Measurements from ENCODE around the gene SP3. TPM values are rescaled to one million over a fixed set of nuclear protein-coding genes. Genes with fewer than 3 reads are reported as not detected.

Gene SP3
- total and polyA plus RNA-seq, 2 experiments from 2014 or later, result 24.1 to 110 TPM

DNA sequence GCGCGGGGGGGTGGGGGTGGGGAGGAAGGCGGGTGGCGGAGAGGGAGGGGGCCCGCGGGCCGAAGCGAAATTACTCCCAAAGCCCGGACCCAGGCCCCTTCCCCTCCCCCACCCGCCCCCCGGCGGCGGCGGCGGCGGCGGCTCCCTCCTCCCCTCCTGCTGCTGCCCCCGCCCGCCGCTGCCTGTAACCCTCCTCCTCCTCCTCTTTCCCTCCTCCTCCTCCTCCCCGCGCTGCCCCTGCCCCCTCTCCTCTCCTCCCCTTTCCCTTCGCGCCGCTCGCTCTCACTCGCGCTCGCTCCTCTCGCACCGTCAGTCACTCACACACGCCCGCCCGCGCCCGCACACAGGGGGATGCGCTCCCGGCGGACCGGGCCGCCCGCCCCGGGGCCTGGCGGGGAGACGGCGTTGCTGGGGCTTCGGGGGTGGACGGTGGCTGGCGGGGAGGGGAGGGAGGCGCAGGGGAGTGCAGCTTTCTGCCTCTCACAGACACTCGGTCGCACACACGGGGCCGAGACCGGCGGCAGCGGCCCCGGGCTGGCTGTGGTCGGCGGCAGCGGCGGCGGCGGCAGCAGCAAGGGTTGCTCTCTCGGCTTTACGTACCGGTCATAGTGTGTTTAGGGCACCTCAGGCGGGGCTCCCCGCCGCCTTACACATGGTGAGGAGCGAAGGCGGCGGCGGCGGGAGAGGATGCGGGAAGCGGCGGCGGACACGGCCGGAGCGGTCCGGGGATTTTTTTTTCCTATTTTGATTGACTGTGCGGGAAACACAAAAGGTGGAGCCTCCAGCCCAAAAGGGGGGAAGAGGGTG, 405 bp downstream of the SP3 start:
- Histone ChIP-seq H3K36me3 (ENCODE audit: insufficient read depth) (0 out of 2 replicates have a peak, but pooled peaks cover 5% of the 10 kb centered on the region), H3K4me2 (peak overlapping the region; percentile 80), H3K27me3 (ENCODE audit: insufficient read depth) (no peaks in the 10 kb centered on the region), H3K27ac (ENCODE audit: low read depth) (peak overlapping the region; percentile 97), H3K79me2 (replicated peaks; ENCODE audit: insufficient read depth) (peaks cover 49% of the 10 kb centered on the region), H3K4me3 (peak overlapping the region; percentile 72), H2AFZ (no peak overlapping the region), H4K20me1 (replicated peaks; ENCODE audit: insufficient read depth) (peaks cover 11% of the 10 kb centered on the region), H3F3A (replicated peaks; ENCODE audit: low read depth) (no peaks in the 10 kb centered on the region; the same call in 1 of the 2 replicates), H3K9me2 (ENCODE audit: insufficient read depth) (no peaks in the 10 kb centered on the region), H3K4me1 (ENCODE audit: insufficient read depth) (peaks cover 30% of the 10 kb centered on the region)
- peak overlapping the region; percentile 91 for H3K4me3 Mint-ChIP-seq
- TF ChIP-seq ZNF114 (CRISPR knock-in tag; IDR thresholded peaks at IDR 0.05) (no peak), POLR2AphosphoS5 (IDR thresholded peaks at IDR 0.05; ENCODE audit: low read depth) (peak; percentile 74)
- peak; percentile 41 for ATAC-seq
- peaks cover 30% of the 10 kb centered on the region for H3K36me3 Mint-ChIP-seq (ENCODE audit: low read depth)
- H3K27me3 Mint-ChIP-seq (ENCODE audit: insufficient read depth, low read depth, poor library complexity), result peaks cover 11% of the 10 kb centered on the region
- H3K27ac Mint-ChIP-seq, result peak overlapping the region; percentile 98
- DNase-seq (ENCODE audit: low spot score), result peak; percentile 79
- H3K9me3 Mint-ChIP-seq, result peaks cover 4% of the 10 kb centered on the region; the same call in 2 of the 3 replicates
- H3K4me1 Mint-ChIP-seq, result peaks cover 38% of the 10 kb centered on the region

DNA sequence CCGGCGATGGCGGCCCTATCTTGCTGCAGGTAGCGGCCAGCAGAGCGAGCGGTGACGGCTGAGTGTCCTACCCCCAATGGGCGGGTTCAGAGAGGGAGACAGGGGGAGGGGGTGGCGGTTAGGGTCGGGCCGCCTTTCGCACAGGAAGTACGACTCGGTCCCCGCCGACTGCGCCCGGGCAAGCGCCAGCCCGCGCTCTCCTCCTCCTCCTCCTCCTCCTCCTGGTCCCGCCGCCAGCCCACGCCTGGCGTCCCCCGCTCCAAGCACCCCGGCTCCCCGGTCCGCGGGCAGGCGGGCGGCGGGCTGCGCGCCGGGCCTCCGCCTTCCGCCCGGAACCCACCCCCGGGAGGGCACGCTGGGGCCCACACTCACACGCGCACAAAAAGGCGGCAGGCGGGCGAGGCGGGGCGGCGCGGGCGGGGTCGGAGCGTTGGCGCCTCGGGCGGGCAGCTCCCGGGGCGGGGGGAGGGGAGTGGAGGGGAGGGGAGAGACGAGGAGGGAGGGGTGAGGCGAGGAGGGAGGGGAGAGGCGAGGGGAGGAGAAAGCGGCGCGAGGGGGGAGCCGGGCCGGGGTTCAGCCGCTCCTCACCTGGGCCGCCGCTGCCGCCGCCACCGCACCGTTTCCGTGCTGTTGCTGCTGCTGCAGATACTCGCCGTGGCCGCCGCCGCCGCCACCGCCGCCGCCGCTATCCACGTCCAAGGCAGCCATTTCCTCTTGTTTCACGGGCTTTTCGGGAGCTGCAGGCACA, 1.2 kb downstream of the SP3 start:
- Histone ChIP-seq H3K79me2 (replicated peaks; ENCODE audit: insufficient read depth) (peaks cover 56% of the 10 kb centered on the region), H3F3A (replicated peaks; ENCODE audit: low read depth) (no peaks in the 10 kb centered on the region; the same call in 1 of the 2 replicates), H3K4me1 (ENCODE audit: insufficient read depth) (peaks cover 24% of the 10 kb centered on the region), H3K27ac (ENCODE audit: low read depth) (peak overlapping the region; percentile 95), H3K9me2 (ENCODE audit: insufficient read depth) (no peaks in the 10 kb centered on the region), H3K36me3 (ENCODE audit: insufficient read depth) (0 out of 2 replicates have a peak, but pooled peaks cover 5% of the 10 kb centered on the region), H2AFZ (no peak overlapping the region), H4K20me1 (replicated peaks; ENCODE audit: insufficient read depth) (peaks cover 19% of the 10 kb centered on the region), H3K27me3 (ENCODE audit: insufficient read depth) (no peaks in the 10 kb centered on the region), H3K4me3 (peak overlapping the region; percentile 72), H3K4me2 (no peak overlapping the region; the same call in 1 of the 2 replicates)
- Mint-ChIP-seq H3K27ac (no peak overlapping the region), H3K9me3 (peaks cover 4% of the 10 kb centered on the region; the same call in 2 of the 3 replicates), H3K27me3 (ENCODE audit: insufficient read depth, low read depth, poor library complexity) (peaks cover 11% of the 10 kb centered on the region), H3K4me1 (peaks cover 39% of the 10 kb centered on the region), H3K36me3 (ENCODE audit: low read depth) (peaks cover 30% of the 10 kb centered on the region), H3K4me3 (peak overlapping the region; percentile 95; the same call in 2 of the 3 replicates)
- peak; percentile 48 for ATAC-seq
- peak; percentile 91 for DNase-seq (ENCODE audit: low spot score)
- peak; percentile 42; the same call in 1 of the 2 replicates for TF ChIP-seq POLR2AphosphoS5 (IDR thresholded peaks at IDR 0.05; ENCODE audit: low read depth)
- TF ChIP-seq STAT1 (IDR thresholded peaks at IDR 0.05; ENCODE audit: unreplicated experiment), result no peak
- 0 out of 2 replicates have a peak, but pooled peaks have one; percentile 17 for TF ChIP-seq CREB1 (CRISPR knock-in tag; IDR thresholded peaks at IDR 0.05; ENCODE audit: low read depth)

DNA sequence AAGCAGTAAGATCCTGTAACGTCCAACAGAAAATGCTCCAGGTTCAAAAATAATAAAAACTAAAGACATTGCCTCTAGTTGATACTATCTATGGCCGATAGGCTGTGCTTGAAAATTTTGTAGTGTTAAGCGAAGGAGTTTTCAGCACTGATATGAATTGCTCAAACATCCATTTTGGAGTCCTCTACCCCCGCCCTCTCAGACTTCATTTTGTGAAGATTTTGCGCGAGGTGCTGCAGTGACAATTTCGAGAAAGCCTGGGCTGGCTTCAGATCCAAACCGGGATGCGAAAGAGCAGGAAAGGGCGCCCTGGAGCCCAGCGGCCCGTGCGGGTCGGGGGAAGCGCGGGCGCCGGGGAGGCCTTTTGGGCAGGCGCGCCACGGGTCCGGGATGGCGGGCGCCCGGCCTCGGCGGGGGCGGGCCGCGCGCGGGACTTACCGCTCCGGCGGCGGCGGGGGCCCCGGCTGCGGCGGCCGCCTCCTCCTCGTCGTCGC, 1.8 kb downstream of the SP3 start:
- peak; percentile 79 for DNase-seq (ENCODE audit: low spot score)
- H3K27ac ChIP-seq (ENCODE audit: low read depth), result peak overlapping the region; percentile 95
- ATAC-seq, result no peak

More for the DNA sequence above, 1.8 kb downstream of the SP3 start:
- Histone ChIP-seq H4K20me1 (replicated peaks; ENCODE audit: insufficient read depth) (peaks cover 25% of the 10 kb centered on the region), H3K79me2 (replicated peaks; ENCODE audit: insufficient read depth) (peaks cover 63% of the 10 kb centered on the region), H3K4me2 (peak overlapping the region; percentile 96), H2AFZ (no peak overlapping the region), H3K9me2 (ENCODE audit: insufficient read depth) (no peaks in the 10 kb centered on the region), H3K4me3 (peak overlapping the region; percentile 72), H3F3A (replicated peaks; ENCODE audit: low read depth) (no peaks in the 10 kb centered on the region; the same call in 1 of the 2 replicates), H3K4me1 (ENCODE audit: insufficient read depth) (peaks cover 22% of the 10 kb centered on the region), H3K36me3 (ENCODE audit: insufficient read depth) (0 out of 2 replicates have a peak, but pooled peaks cover 5% of the 10 kb centered on the region), H3K27me3 (ENCODE audit: insufficient read depth) (no peaks in the 10 kb centered on the region)
- Mint-ChIP-seq H3K27ac (peak overlapping the region; percentile 82), H3K27me3 (ENCODE audit: insufficient read depth, low read depth, poor library complexity) (peaks cover 11% of the 10 kb centered on the region), H3K4me3 (peak overlapping the region; percentile 95), H3K9me3 (peaks cover 4% of the 10 kb centered on the region; the same call in 2 of the 3 replicates), H3K36me3 (ENCODE audit: low read depth) (peaks cover 30% of the 10 kb centered on the region), H3K4me1 (peaks cover 38% of the 10 kb centered on the region)
- TF ChIP-seq ZNF331 (CRISPR knock-in tag; IDR thresholded peaks at IDR 0.05; ENCODE audit: low read depth), result no peak
- TF ChIP-seq, protein P1, sequence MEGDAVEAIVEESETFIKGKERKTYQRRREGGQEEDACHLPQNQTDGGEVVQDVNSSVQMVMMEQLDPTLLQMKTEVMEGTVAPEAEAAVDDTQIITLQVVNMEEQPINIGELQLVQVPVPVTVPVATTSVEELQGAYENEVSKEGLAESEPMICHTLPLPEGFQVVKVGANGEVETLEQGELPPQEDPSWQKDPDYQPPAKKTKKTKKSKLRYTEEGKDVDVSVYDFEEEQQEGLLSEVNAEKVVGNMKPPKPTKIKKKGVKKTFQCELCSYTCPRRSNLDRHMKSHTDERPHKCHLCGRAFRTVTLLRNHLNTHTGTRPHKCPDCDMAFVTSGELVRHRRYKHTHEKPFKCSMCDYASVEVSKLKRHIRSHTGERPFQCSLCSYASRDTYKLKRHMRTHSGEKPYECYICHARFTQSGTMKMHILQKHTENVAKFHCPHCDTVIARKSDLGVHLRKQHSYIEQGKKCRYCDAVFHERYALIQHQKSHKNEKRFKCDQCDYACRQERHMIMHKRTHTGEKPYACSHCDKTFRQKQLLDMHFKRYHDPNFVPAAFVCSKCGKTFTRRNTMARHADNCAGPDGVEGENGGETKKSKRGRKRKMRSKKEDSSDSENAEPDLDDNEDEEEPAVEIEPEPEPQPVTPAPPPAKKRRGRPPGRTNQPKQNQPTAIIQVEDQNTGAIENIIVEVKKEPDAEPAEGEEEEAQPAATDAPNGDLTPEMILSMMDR (conservative IDR thresholded peaks at IDR 0.05; ENCODE audit: low read depth in 2 of 2), result peak in 1 of 2 experiments; percentile 33; a peak in 1 of 4 replicates
- no peak for TF ChIP-seq EZH2 (IDR thresholded peaks at IDR 0.05; ENCODE audit: low read depth, unreplicated experiment)
- no peak for TF ChIP-seq CREB1 (CRISPR knock-in tag; IDR thresholded peaks at IDR 0.05; ENCODE audit: low read depth)
- TF ChIP-seq NANOG (IDR thresholded peaks at IDR 0.05; ENCODE audit: borderline replicate concordance), result no peak
- TF ChIP-seq, protein P2, sequence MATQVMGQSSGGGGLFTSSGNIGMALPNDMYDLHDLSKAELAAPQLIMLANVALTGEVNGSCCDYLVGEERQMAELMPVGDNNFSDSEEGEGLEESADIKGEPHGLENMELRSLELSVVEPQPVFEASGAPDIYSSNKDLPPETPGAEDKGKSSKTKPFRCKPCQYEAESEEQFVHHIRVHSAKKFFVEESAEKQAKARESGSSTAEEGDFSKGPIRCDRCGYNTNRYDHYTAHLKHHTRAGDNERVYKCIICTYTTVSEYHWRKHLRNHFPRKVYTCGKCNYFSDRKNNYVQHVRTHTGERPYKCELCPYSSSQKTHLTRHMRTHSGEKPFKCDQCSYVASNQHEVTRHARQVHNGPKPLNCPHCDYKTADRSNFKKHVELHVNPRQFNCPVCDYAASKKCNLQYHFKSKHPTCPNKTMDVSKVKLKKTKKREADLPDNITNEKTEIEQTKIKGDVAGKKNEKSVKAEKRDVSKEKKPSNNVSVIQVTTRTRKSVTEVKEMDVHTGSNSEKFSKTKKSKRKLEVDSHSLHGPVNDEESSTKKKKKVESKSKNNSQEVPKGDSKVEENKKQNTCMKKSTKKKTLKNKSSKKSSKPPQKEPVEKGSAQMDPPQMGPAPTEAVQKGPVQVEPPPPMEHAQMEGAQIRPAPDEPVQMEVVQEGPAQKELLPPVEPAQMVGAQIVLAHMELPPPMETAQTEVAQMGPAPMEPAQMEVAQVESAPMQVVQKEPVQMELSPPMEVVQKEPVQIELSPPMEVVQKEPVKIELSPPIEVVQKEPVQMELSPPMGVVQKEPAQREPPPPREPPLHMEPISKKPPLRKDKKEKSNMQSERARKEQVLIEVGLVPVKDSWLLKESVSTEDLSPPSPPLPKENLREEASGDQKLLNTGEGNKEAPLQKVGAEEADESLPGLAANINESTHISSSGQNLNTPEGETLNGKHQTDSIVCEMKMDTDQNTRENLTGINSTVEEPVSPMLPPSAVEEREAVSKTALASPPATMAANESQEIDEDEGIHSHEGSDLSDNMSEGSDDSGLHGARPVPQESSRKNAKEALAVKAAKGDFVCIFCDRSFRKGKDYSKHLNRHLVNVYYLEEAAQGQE (IDR thresholded peaks at IDR 0.05; ENCODE audit: unreplicated experiment), result no peak

Measured in GM23338 (cell line).